Measurements from ENCODE around the gene CBLC. TPM values are rescaled to one million over a fixed set of nuclear protein-coding genes. Genes with fewer than 3 reads are reported as not detected.

The CBLC gene
- polyA plus RNA-seq, 1 donor (not counting 4 experiments of a cell fraction or from before 2014, with no cell fraction given): 27.8 TPM

GRCh38 chr19:44813841-44814470, 36.3 kb downstream of the CBLC start:
- Histone ChIP-seq H3K4me1 (ENCODE audit: control insufficient read depth, extremely low read depth, insufficient read depth, low read length) (peaks cover 16% of the 10 kb centered on the region), H3K4me3 (ENCODE audit: control insufficient read depth in 2 of 3, extremely low read depth in 1 of 3, insufficient read depth in 2 of 3, low read depth in 1 of 3, low read length in 3 of 3) (no peak overlapping the region), H3K79me2 (ENCODE audit: control insufficient read depth, insufficient read depth, low read length) (no peaks in the 10 kb centered on the region), H4K20me1 (ENCODE audit: control insufficient read depth, extremely low read depth, insufficient read depth, low read length) (peaks cover 4% of the 10 kb centered on the region), H3K9me1 (ENCODE audit: control insufficient read depth, extremely low read depth, insufficient read depth, low read length) (no peaks in the 10 kb centered on the region), H3K36me3 (ENCODE audit: control insufficient read depth in 2 of 2, extremely low read depth in 1 of 2, insufficient read depth in 2 of 2, low read length in 2 of 2) (peaks cover 23 to 28% of the 10 kb centered on the region in 2 experiments), H3K27ac (ENCODE audit: control insufficient read depth, insufficient read depth, low read length) (no peak overlapping the region), H3K27me3 (ENCODE audit: control insufficient read depth, extremely low read depth, insufficient read depth, low read length) (no peaks in the 10 kb centered on the region), H3K9ac (ENCODE audit: control insufficient read depth, extremely low read depth, insufficient read depth, low read length) (no peak overlapping the region), H3K9me3 (ENCODE audit: control insufficient read depth, low read depth, low read length) (no peaks in the 10 kb centered on the region), H3K4me2 (ENCODE audit: control insufficient read depth, extremely low read depth, insufficient read depth, low read depth, low read length) (no peak overlapping the region), H2AFZ (ENCODE audit: control insufficient read depth, low read length) (no peak overlapping the region)
- DNase-seq (ENCODE audit: low read depth, low spot score) (no peak), FAIRE-seq (no peak)
- TF ChIP-seq CTCF (optimal IDR thresholded peaks at IDR 0.05 in 1 of 3, IDR thresholded peaks at IDR 0.05 in 1 of 3, conservative IDR thresholded peaks at IDR 0.05 in 1 of 3; ENCODE audit: extremely low read depth in 1 of 3, insufficient read depth in 2 of 3, low read length in 3 of 3): no peak
- no peak for TF ChIP-seq EZH2 (IDR thresholded peaks at IDR 0.05; ENCODE audit: low read length)
- dilution Hi-C loops (cut with MboI; ENCODE audit: extremely low pct_ligation_motif_present, low sequenced_read_pairs): no loop called here

GRCh38 chr19:44814517-44814916, 36.8 kb downstream of the CBLC start:
- FAIRE-seq (no peak), DNase-seq (ENCODE audit: low read depth, low spot score) (no peak)
- H3K79me2 ChIP-seq (ENCODE audit: control insufficient read depth, insufficient read depth, low read length): no peaks in the 10 kb centered on the region
- no peak overlapping the region for H3K4me2 ChIP-seq (ENCODE audit: control insufficient read depth, extremely low read depth, insufficient read depth, low read depth, low read length)
- no peaks in the 10 kb centered on the region for H3K27me3 ChIP-seq (ENCODE audit: control insufficient read depth, extremely low read depth, insufficient read depth, low read length)
- H3K4me3 ChIP-seq (ENCODE audit: control insufficient read depth in 2 of 3, extremely low read depth in 1 of 3, insufficient read depth in 2 of 3, low read depth in 1 of 3, low read length in 3 of 3): no peak overlapping the region
- peaks cover 4% of the 10 kb centered on the region for H4K20me1 ChIP-seq (ENCODE audit: control insufficient read depth, extremely low read depth, insufficient read depth, low read length)
- H3K9ac ChIP-seq (ENCODE audit: control insufficient read depth, extremely low read depth, insufficient read depth, low read length): no peak overlapping the region
- peaks cover 25 to 28% of the 10 kb centered on the region in 2 experiments for H3K36me3 ChIP-seq (ENCODE audit: control insufficient read depth in 2 of 2, extremely low read depth in 1 of 2, insufficient read depth in 2 of 2, low read length in 2 of 2)
- H3K9me1 ChIP-seq (ENCODE audit: control insufficient read depth, extremely low read depth, insufficient read depth, low read length): no peaks in the 10 kb centered on the region
- H3K9me3 ChIP-seq (ENCODE audit: control insufficient read depth, low read depth, low read length): no peaks in the 10 kb centered on the region
- dilution Hi-C loops (cut with MboI; ENCODE audit: extremely low pct_ligation_motif_present, low sequenced_read_pairs): no loop called here
- H2AFZ ChIP-seq (ENCODE audit: control insufficient read depth, low read length): no peak overlapping the region
- H3K4me1 ChIP-seq (ENCODE audit: control insufficient read depth, extremely low read depth, insufficient read depth, low read length): peaks cover 11% of the 10 kb centered on the region
- TF ChIP-seq CTCF (optimal IDR thresholded peaks at IDR 0.05 in 1 of 3, IDR thresholded peaks at IDR 0.05 in 1 of 3, conservative IDR thresholded peaks at IDR 0.05 in 1 of 3; ENCODE audit: extremely low read depth in 1 of 3, insufficient read depth in 2 of 3, low read length in 3 of 3): no peak
- no peak for TF ChIP-seq EZH2 (IDR thresholded peaks at IDR 0.05; ENCODE audit: low read length)
- H3K27ac ChIP-seq (ENCODE audit: control insufficient read depth, insufficient read depth, low read length): no peak overlapping the region

All from keratinocyte (primary cell).